H1 (cell line): Measurements from ENCODE around the gene DPM2. TPM values are rescaled to one million over a fixed set of nuclear protein-coding genes. Genes with fewer than 3 reads are reported as not detected.

Experiments used
- BACH1 ChIP-seq: IDR thresholded peaks from 2 replicates; pipeline ENCODE4 v1.6.1; 2012; ENCODE audit warnings: low read length, improper control_type of control experiment
- BCL11A ChIP-seq, 2 experiments: IDR thresholded peaks; one replicate each; pipeline ENCODE4 v1.6.1; 2011; ENCODE audit warnings: low read depth in 2 of 2, low read length in 2 of 2, mild to moderate bottlenecking in 2 of 2
- BRCA1 ChIP-seq: IDR thresholded peaks from 2 replicates; pipeline ENCODE4 v1.6.1; 2012; ENCODE audit warnings: low read depth, low read length, improper control_type of control experiment
- EZH2 ChIP-seq: fragments of 200-600 bp; sonication (generic); IDR thresholded peaks from 2 replicates; pipeline ENCODE4 v1.7.1; 2012; ENCODE audit warnings: low read depth, mild to moderate bottlenecking, moderate library complexity, low read length, inconsistent platforms; ENCODE audit not compliant: severe bottlenecking
- HDAC6 ChIP-seq: IDR thresholded peaks from one replicate; pipeline ENCODE4 v1.7.1; 2012; ENCODE audit warnings: low read depth, mild to moderate bottlenecking, inconsistent platforms, low read length, moderate library complexity
- KDM5A ChIP-seq: fragments of 200-600 bp; IDR thresholded peaks from 2 replicates; pipeline ENCODE4 v1.7.1; 2012; ENCODE audit warnings: mild to moderate bottlenecking, low read length, inconsistent platforms, mixed read lengths
- NANOG ChIP-seq: IDR thresholded peaks from 2 replicates; pipeline ENCODE4 v1.6.1; 2011; ENCODE audit warnings: low read length, low read depth, mild to moderate bottlenecking, inconsistent platforms; ENCODE audit not compliant: insufficient read depth, poor library complexity, severe bottlenecking
- POLR2AphosphoS5 ChIP-seq: IDR thresholded peaks from 2 replicates; pipeline ENCODE4 v1.6.1; 2011; ENCODE audit warnings: low read depth, low read length
- RBBP5 ChIP-seq: IDR thresholded peaks from 2 replicates; pipeline ENCODE4 v1.7.1; 2012; ENCODE audit warnings: low read depth, mild to moderate bottlenecking, inconsistent platforms, low read length, moderate library complexity, borderline replicate concordance
- RNF2 ChIP-seq: fragments of 200-900, 300-1000 bp; sonication (generic); IDR thresholded peaks from 2 replicates; pipeline ENCODE4 v1.7.1; 2016; ENCODE audit warnings: borderline replicate concordance, low read depth, mild to moderate bottlenecking, antibody characterized with exemption, low read length; ENCODE audit not compliant: poor library complexity, severe bottlenecking; ENCODE audit errors: missing control alignments
- RXRA ChIP-seq: IDR thresholded peaks from 2 replicates; pipeline ENCODE4 v1.6.1; 2011; ENCODE audit warnings: low read depth, mild to moderate bottlenecking, low read length, moderate library complexity; ENCODE audit not compliant: insufficient read depth
- SIRT6 ChIP-seq: IDR thresholded peaks from one replicate; pipeline ENCODE4 v1.7.1; 2012; ENCODE audit warnings: low read length, inconsistent platforms
- SP1 ChIP-seq: IDR thresholded peaks from 2 replicates; pipeline ENCODE4 v1.6.1; 2011; ENCODE audit warnings: low read depth, low read length
- SP2 ChIP-seq: IDR thresholded peaks from 2 replicates; pipeline ENCODE4 v1.6.1; 2012; ENCODE audit warnings: mild to moderate bottlenecking, low read length, inconsistent platforms
- SP4 ChIP-seq: IDR thresholded peaks from 2 replicates; pipeline ENCODE4 v1.6.1; 2012; ENCODE audit warnings: low read length, inconsistent platforms
- YY1 ChIP-seq: IDR thresholded peaks from 2 replicates; pipeline ENCODE4 v1.6.1; 2011; ENCODE audit warnings: low read depth, mild to moderate bottlenecking, low read length
- polyA plus RNA-seq, 7 experiments: library from polyadenylated mRNA; depleted of rRNA in 3 of 7; stranded (reverse) in 5 of 7; unstranded in 2 of 7; fragments of >200 nt in 5 of 7; fragments of 200-250 nt in 2 of 7; gene quantifications; 1 replicate in 5 of 7; 2 replicates in 1 of 7; 4 replicates in 1 of 7; pipeline versions ENCODE4 v1.2.1 to v1.2.3, GENCODE V29; 2011 to 2013; ENCODE audit warnings: missing spikeins in 2 of 7, mixed read lengths in 2 of 7
- total RNA-seq: library from RNA; stranded (reverse); fragmentation: NEBNext Ultra II Directional; extraction: Animal tissue kit (Norgen Biotek cat#: 25700); gene quantifications from 2 replicates; pipeline ENCODE4 v1.2.1, GENCODE V29; 2021
- TF ChIP-seq, protein P1 (sequence below): IDR thresholded peaks from 2 replicates; pipeline ENCODE4 v1.6.1; 2012; ENCODE audit warnings: low read length, inconsistent platforms
- TF ChIP-seq, protein P2 (sequence below): IDR thresholded peaks from 2 replicates; pipeline ENCODE4 v1.6.1; 2011; ENCODE audit warnings: low read length, improper control_type of control experiment

Gene DPM2
- total and polyA plus RNA-seq, 2 of the 8 experiments (the other 6 are each of a cell fraction or from before 2014, with no cell fraction given): 45.4 to 95.4 TPM

DNA sequence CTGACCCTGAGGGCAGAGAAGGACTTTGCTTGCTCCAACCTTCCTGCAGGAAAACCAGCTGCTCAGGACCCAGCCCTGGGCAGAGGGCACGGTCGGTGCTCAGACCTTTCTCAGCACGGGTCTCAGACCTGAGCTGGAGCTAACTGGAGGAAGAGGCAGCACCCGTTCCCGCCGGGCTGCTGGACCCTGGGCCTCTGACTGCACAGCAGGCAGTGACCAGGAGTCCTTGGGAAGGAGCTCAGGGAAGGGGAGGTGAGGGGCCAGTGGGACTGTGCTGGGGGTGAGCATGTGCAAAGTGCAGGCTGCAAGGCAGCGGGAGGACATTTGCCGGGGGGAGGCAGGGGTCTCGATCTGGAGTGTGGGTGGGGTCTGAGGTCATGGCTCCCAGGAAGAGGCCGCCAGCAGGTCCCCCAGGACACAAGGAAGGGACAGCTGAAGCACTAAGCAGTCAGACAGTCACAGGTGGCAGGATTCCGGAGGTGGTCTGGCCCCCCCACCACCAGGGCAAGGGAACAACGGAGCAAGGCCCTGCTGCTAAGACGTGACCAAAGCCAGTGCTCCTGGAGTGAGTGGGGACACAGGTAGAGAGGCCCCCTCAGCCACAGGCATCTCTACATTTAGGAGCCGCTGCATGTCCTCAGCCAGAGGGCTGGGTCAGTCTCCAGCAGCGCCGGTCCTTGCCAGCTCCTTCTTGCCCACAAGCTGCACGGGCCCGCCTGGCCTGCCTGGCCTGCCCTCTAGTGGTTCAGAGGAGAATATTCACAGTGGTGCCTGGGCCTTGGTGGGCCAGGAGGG is 4.8 kb upstream of the DPM2 start (continued):
- TF ChIP-seq YY1 (peak; percentile 71; the same call in 1 of the 2 replicates), BCL11A (IDR thresholded peaks at IDR 0.05; ENCODE audit: low read depth in 2 of 2, low read length in 2 of 2) (no peak), RNF2 (no peak), RXRA (0 out of 2 replicates have a peak, but pooled peaks have one; percentile 48), KDM5A (no peak), SP2 (no peak), BRCA1 (no peak), HDAC6 (no peak), SP4 (no peak), POLR2AphosphoS5 (no peak), SIRT6 (no peak), RBBP5 (no peak), NANOG (no peak), EZH2 (no peak), BACH1 (no peak), SP1 (no peak)
- TF ChIP-seq, protein P1, sequence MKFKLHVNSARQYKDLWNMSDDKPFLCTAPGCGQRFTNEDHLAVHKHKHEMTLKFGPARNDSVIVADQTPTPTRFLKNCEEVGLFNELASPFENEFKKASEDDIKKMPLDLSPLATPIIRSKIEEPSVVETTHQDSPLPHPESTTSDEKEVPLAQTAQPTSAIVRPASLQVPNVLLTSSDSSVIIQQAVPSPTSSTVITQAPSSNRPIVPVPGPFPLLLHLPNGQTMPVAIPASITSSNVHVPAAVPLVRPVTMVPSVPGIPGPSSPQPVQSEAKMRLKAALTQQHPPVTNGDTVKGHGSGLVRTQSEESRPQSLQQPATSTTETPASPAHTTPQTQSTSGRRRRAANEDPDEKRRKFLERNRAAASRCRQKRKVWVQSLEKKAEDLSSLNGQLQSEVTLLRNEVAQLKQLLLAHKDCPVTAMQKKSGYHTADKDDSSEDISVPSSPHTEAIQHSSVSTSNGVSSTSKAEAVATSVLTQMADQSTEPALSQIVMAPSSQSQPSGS: no peak
- TF ChIP-seq, protein P2, sequence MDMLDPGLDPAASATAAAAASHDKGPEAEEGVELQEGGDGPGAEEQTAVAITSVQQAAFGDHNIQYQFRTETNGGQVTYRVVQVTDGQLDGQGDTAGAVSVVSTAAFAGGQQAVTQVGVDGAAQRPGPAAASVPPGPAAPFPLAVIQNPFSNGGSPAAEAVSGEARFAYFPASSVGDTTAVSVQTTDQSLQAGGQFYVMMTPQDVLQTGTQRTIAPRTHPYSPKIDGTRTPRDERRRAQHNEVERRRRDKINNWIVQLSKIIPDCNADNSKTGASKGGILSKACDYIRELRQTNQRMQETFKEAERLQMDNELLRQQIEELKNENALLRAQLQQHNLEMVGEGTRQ: no peak
